ENCODE results near the gene COX10.

DNA sequence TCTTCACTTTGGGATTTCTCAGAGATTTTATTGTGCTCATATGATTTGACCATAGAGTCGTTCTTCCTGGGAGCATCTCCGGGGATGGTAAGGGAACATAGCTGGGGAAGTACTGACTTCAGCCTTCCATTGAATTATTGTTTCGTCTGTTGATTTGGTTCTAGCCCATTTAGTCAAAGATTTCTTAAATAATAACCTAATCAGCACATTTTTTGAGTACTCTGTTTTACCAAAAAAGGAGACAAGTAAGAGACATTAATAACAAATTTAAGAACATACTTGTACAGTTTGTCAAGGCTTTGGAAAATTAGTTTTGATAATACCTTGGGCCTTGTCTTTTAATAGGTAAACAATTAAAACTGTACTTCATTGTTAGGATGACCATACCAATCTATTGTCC, 89.4 kb downstream of the COX10 start:
- TF ChIP-seq, protein P1, sequence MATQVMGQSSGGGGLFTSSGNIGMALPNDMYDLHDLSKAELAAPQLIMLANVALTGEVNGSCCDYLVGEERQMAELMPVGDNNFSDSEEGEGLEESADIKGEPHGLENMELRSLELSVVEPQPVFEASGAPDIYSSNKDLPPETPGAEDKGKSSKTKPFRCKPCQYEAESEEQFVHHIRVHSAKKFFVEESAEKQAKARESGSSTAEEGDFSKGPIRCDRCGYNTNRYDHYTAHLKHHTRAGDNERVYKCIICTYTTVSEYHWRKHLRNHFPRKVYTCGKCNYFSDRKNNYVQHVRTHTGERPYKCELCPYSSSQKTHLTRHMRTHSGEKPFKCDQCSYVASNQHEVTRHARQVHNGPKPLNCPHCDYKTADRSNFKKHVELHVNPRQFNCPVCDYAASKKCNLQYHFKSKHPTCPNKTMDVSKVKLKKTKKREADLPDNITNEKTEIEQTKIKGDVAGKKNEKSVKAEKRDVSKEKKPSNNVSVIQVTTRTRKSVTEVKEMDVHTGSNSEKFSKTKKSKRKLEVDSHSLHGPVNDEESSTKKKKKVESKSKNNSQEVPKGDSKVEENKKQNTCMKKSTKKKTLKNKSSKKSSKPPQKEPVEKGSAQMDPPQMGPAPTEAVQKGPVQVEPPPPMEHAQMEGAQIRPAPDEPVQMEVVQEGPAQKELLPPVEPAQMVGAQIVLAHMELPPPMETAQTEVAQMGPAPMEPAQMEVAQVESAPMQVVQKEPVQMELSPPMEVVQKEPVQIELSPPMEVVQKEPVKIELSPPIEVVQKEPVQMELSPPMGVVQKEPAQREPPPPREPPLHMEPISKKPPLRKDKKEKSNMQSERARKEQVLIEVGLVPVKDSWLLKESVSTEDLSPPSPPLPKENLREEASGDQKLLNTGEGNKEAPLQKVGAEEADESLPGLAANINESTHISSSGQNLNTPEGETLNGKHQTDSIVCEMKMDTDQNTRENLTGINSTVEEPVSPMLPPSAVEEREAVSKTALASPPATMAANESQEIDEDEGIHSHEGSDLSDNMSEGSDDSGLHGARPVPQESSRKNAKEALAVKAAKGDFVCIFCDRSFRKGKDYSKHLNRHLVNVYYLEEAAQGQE (IDR thresholded peaks at IDR 0.05; ENCODE audit: insufficient read depth in 1 of 2, low read depth in 2 of 2, low read length in 1 of 2) = no peak
- TF ChIP-seq POLR2AphosphoS5 (IDR thresholded peaks at IDR 0.05; ENCODE audit: low read depth, low read length) = no peak
- TF ChIP-seq, protein P2, sequence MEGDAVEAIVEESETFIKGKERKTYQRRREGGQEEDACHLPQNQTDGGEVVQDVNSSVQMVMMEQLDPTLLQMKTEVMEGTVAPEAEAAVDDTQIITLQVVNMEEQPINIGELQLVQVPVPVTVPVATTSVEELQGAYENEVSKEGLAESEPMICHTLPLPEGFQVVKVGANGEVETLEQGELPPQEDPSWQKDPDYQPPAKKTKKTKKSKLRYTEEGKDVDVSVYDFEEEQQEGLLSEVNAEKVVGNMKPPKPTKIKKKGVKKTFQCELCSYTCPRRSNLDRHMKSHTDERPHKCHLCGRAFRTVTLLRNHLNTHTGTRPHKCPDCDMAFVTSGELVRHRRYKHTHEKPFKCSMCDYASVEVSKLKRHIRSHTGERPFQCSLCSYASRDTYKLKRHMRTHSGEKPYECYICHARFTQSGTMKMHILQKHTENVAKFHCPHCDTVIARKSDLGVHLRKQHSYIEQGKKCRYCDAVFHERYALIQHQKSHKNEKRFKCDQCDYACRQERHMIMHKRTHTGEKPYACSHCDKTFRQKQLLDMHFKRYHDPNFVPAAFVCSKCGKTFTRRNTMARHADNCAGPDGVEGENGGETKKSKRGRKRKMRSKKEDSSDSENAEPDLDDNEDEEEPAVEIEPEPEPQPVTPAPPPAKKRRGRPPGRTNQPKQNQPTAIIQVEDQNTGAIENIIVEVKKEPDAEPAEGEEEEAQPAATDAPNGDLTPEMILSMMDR (IDR thresholded peaks at IDR 0.05) = no peak
